GM10266 (cell line): Measurements from ENCODE around the gene MICU1.

Experiments
- DNase-seq: peaks from one replicate; pipeline ENCODE4 v3.0.0; 2012; ENCODE audit errors: extremely low spot score
- TF ChIP-seq, protein P1 (sequence below): IDR thresholded peaks from 2 replicates; pipeline ENCODE4 v1.5.1; 2012; ENCODE audit warnings: mild to moderate bottlenecking, low read depth; ENCODE audit not compliant: control insufficient read depth, insufficient read depth; ENCODE audit errors: missing control alignments

The MICU1 gene

GRCh38 chr10:72487521-72487920 is 138.4 kb downstream of the MICU1 start:
- DNase-seq = no peak

GRCh38 chr10:72487116-72487515 is 138.8 kb downstream of the MICU1 start:
- DNase-seq = no peak
- TF ChIP-seq, protein P1, sequence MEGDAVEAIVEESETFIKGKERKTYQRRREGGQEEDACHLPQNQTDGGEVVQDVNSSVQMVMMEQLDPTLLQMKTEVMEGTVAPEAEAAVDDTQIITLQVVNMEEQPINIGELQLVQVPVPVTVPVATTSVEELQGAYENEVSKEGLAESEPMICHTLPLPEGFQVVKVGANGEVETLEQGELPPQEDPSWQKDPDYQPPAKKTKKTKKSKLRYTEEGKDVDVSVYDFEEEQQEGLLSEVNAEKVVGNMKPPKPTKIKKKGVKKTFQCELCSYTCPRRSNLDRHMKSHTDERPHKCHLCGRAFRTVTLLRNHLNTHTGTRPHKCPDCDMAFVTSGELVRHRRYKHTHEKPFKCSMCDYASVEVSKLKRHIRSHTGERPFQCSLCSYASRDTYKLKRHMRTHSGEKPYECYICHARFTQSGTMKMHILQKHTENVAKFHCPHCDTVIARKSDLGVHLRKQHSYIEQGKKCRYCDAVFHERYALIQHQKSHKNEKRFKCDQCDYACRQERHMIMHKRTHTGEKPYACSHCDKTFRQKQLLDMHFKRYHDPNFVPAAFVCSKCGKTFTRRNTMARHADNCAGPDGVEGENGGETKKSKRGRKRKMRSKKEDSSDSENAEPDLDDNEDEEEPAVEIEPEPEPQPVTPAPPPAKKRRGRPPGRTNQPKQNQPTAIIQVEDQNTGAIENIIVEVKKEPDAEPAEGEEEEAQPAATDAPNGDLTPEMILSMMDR = no peak

More at GRCh38 chr10:72487521-72487920, 138.4 kb downstream of the MICU1 start:
- TF ChIP-seq, protein P1 = no peak

GRCh38 chr10:72485701-72486100 is 140.2 kb downstream of the MICU1 start:
- TF ChIP-seq, protein P1 = no peak
- no peak for DNase-seq

GRCh38 chr10:72484521-72484920 is 141.4 kb downstream of the MICU1 start:
- TF ChIP-seq, protein P1 = no peak
- no peak for DNase-seq

GRCh38 chr10:72483471-72483870 is 142.4 kb downstream of the MICU1 start:
- TF ChIP-seq, protein P1 = no peak
- DNase-seq = no peak

DNA sequence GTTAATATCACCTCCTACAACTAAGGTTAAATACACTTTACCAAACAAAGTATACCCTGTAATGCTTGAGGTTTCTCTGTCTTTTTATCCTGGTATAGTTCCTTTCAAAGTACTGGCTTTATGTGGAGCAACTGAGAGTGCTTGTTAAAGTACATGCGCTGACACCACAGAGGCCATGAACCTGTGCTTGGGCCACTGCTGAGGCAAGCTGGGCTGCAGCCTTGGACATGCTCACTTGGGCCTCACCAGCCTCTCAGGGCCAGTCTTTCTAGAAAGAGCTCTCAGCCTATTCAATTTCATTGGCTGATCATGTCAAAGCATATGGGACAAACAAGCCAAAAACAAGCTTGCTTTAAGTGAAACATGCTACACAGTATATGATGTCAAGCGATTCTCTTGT is 145.0 kb downstream of the MICU1 start:
- TF ChIP-seq, protein P1 = no peak
- DNase-seq = no peak

- TF ChIP-seq, protein P1 = no peak
- peak; percentile 7 for DNase-seq
Measured at GRCh38 chr10:72477463-72477862, 148.4 kb downstream of the MICU1 start.
